ENCODE measurements around the gene STIL. TPM values are rescaled to one million over a fixed set of nuclear protein-coding genes. Genes with fewer than 3 reads are reported as not detected.
A peak's percentile ranks its signal among the peaks of the same experiment; 100 is the strongest.

STIL gene
- total RNA-seq, 4 donors from 2014 or later = 2.8 to 4.2 (median 4.0) TPM

- H3K9me3 ChIP-seq = no peaks in the 10 kb centered on the region
- no peak for DNase-seq (ENCODE audit: low spot score in 2 of 2)
- 68% methylated on average over 7 of the region's 7 CpGs for WGBS
- TF ChIP-seq EP300 (IDR thresholded peaks at IDR 0.05) (no peak), POLR2A (IDR thresholded peaks at IDR 0.05) (no peak)
- H3K27ac ChIP-seq = no peak overlapping the region
- peaks cover 100% of the 10 kb centered on the region for H3K27me3 ChIP-seq
- peaks cover 50% of the 10 kb centered on the region for H3K4me1 ChIP-seq
- H3K4me3 ChIP-seq = peak overlapping the region; percentile 37
- no peaks in the 10 kb centered on the region for H3K36me3 ChIP-seq
Measured at GRCh38 chr1:47227341-47228232, 86.4 kb downstream of the STIL start.

- H3K27me3 ChIP-seq = peaks cover 100% of the 10 kb centered on the region
- H3K36me3 ChIP-seq = no peaks in the 10 kb centered on the region
- DNase-seq (ENCODE audit: low spot score in 2 of 2) = no peak
- H3K4me3 ChIP-seq = no peak overlapping the region
- H3K27ac ChIP-seq = no peak overlapping the region
- H3K4me1 ChIP-seq = peaks cover 43% of the 10 kb centered on the region
- H3K9me3 ChIP-seq = no peaks in the 10 kb centered on the region
- TF ChIP-seq POLR2AphosphoS5 (IDR thresholded peaks at IDR 0.05) (no peak), POLR2A (IDR thresholded peaks at IDR 0.05) (no peak), EP300 (IDR thresholded peaks at IDR 0.05) (no peak)
- TF ChIP-seq, protein P1, sequence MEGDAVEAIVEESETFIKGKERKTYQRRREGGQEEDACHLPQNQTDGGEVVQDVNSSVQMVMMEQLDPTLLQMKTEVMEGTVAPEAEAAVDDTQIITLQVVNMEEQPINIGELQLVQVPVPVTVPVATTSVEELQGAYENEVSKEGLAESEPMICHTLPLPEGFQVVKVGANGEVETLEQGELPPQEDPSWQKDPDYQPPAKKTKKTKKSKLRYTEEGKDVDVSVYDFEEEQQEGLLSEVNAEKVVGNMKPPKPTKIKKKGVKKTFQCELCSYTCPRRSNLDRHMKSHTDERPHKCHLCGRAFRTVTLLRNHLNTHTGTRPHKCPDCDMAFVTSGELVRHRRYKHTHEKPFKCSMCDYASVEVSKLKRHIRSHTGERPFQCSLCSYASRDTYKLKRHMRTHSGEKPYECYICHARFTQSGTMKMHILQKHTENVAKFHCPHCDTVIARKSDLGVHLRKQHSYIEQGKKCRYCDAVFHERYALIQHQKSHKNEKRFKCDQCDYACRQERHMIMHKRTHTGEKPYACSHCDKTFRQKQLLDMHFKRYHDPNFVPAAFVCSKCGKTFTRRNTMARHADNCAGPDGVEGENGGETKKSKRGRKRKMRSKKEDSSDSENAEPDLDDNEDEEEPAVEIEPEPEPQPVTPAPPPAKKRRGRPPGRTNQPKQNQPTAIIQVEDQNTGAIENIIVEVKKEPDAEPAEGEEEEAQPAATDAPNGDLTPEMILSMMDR (IDR thresholded peaks at IDR 0.05) = no peak
- 73% methylated on average over 4 of the region's 4 CpGs for WGBS
Measured at GRCh38 chr1:47226839-47227215, 87.1 kb downstream of the STIL start.

DNA sequence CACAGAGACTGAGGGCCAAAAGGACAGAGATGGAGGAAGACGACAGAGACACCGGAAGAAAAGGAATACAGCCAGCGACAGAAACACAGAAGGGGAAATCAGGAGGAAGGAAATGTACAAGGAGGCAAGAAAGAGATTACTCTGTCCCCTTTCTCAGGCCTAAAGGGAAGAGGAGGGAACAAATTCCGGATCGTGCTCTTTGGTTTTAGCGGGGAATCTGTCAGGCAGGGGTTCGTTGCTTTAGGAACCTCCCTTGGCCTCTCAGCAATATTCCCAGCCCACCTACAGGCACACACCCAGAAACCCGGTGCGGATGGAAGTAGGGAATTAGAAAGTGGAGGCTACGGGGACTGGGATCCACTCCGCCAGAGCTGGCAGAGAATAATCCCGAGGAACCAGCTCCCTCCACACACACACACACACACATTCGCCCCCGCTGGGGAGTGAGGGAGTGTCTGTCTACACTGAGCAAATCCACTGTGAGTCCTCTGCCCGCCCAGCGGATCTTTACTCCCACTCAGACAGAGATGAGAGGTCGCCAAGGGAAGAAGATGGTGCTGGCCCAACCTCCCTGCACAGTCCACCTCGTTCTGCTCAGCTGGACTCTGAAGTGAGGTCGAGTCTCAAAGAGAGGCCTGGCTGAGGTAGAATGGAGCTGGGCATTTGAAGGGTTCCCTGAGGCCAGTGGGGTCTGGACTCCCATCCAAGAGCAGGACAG lies 87.7 kb downstream of the STIL start:
- WGBS = 23% methylated on average over 19 of the region's 19 CpGs
- DNase-seq (ENCODE audit: low spot score in 2 of 2) = no peak
- H3K36me3 ChIP-seq = no peaks in the 10 kb centered on the region
- H3K4me3 ChIP-seq = peak overlapping the region; percentile 42
- H3K9me3 ChIP-seq = no peaks in the 10 kb centered on the region
- H3K27ac ChIP-seq = no peak overlapping the region
- peaks cover 100% of the 10 kb centered on the region for H3K27me3 ChIP-seq
- TF ChIP-seq POLR2A (IDR thresholded peaks at IDR 0.05) (no peak), POLR2AphosphoS5 (IDR thresholded peaks at IDR 0.05) (no peak), EP300 (IDR thresholded peaks at IDR 0.05) (no peak)
- TF ChIP-seq, protein P1 (IDR thresholded peaks at IDR 0.05) = no peak
- H3K4me1 ChIP-seq = peaks cover 38% of the 10 kb centered on the region

- no peaks in the 10 kb centered on the region for H3K36me3 ChIP-seq
- peaks cover 32% of the 10 kb centered on the region for H3K4me1 ChIP-seq
- WGBS = 6% methylated on average over 21 of the region's 79 CpGs
- H3K27me3 ChIP-seq = peaks cover 98% of the 10 kb centered on the region
- H3K27ac ChIP-seq = no peak overlapping the region
- no peak for DNase-seq (ENCODE audit: low spot score in 2 of 2)
- peak overlapping the region; percentile 42 for H3K4me3 ChIP-seq
- TF ChIP-seq, protein P1 (IDR thresholded peaks at IDR 0.05) = no peak
- no peak for TF ChIP-seq POLR2A (IDR thresholded peaks at IDR 0.05)
- H3K9me3 ChIP-seq = no peaks in the 10 kb centered on the region
Measured at GRCh38 chr1:47225430-47226100, 88.4 kb downstream of the STIL start.

GRCh38 chr1:47224676-47225399 lies 89.1 kb downstream of the STIL start:
- WGBS = 9% methylated on average over 15 of the region's 30 CpGs
- TF ChIP-seq, protein P1 (IDR thresholded peaks at IDR 0.05) = no peak
- no peak for TF ChIP-seq POLR2AphosphoS5 (IDR thresholded peaks at IDR 0.05)
- TF ChIP-seq EP300 (IDR thresholded peaks at IDR 0.05) = no peak
- TF ChIP-seq POLR2A (IDR thresholded peaks at IDR 0.05) = no peak
- H3K36me3 ChIP-seq = no peaks in the 10 kb centered on the region
- no peaks in the 10 kb centered on the region for H3K9me3 ChIP-seq
- peaks cover 95% of the 10 kb centered on the region for H3K27me3 ChIP-seq
- H3K27ac ChIP-seq = no peak overlapping the region
- no peak for DNase-seq (ENCODE audit: low spot score in 2 of 2)
- H3K4me3 ChIP-seq = peak overlapping the region; percentile 42
- H3K4me1 ChIP-seq = peaks cover 31% of the 10 kb centered on the region

Measured in suprapubic skin (tissue), 4 donors.